Naive thymus-derived CD8-positive, alpha-beta T cell (primary cell): Measurements from ENCODE around the gene SLC12A3. TPM values are rescaled to one million over a fixed set of nuclear protein-coding genes. Genes with fewer than 3 reads are reported as not detected.

ENCODE experiments used
- ATAC-seq, 2 donors: fragments of 150-1000 bp; cut with Tn5 transposase in 1 of 2; sonication (Bioruptor Pico), chemical (Tn5 transposase) in 1 of 2; 1 replicate in 1 of 2; 2 replicates in 1 of 2; pipeline ENCODE4 v1.10.0; 2021; ENCODE audit warnings: mild to moderate bottlenecking in 2 of 2, moderate library complexity in 2 of 2
- POLR2A ChIA-PET: fragments of 350-600 bp; sonication (Branson Sonifier 250); formaldehyde crosslinking; loops from one replicate; lab custom pipeline; 2021; ENCODE audit warnings: antibody characterized with exemption; lab: Charles Lee
- DNase-seq, 10 donors: peaks; one replicate each; pipeline versions ENCODE4 v3.0.0 to v3.0.0-alpha.2; 2020 to 2022
- H3K27ac Mint-ChIP-seq, 10 donors: one replicate each; pipeline ENCODE4 v1.8.0; 2020 to 2022; ENCODE audit warnings: mild to moderate bottlenecking in 10 of 10, mixed read lengths in 10 of 10, moderate library complexity in 4 of 10, inconsistent platforms in 1 of 10
- H3K27me3 Mint-ChIP-seq, 5 donors: one replicate each; pipeline ENCODE4 v1.8.0; 2021 to 2022; ENCODE audit warnings: mixed read lengths in 5 of 5
- H3K36me3 Mint-ChIP-seq, 3 donors: one replicate each; pipeline ENCODE4 v1.8.0; 2020 to 2022; ENCODE audit warnings: mixed read lengths in 3 of 3, mild to moderate bottlenecking in 2 of 3, inconsistent platforms in 1 of 3
- H3K4me1 Mint-ChIP-seq, 4 donors: one replicate each; pipeline ENCODE4 v1.8.0; 2021 to 2022; ENCODE audit warnings: mixed read lengths in 4 of 4
- H3K4me3 Mint-ChIP-seq, 10 donors: one replicate each; pipeline ENCODE4 v1.8.0; 2020 to 2022; ENCODE audit warnings: mild to moderate bottlenecking in 10 of 10, mixed read lengths in 10 of 10, moderate library complexity in 6 of 10, inconsistent platforms in 1 of 10
- H3K9me3 Mint-ChIP-seq, 9 donors: one replicate each; pipeline ENCODE4 v1.8.0; 2020 to 2022; ENCODE audit warnings: mixed read lengths in 9 of 9, mild to moderate bottlenecking in 3 of 9, inconsistent platforms in 1 of 9, moderate library complexity in 1 of 9
- polyA plus RNA-seq, 3 donors: library from polyadenylated mRNA; unstranded; fragments of 300-500 nt; fragmentation: Illumina TruSeq; gene quantifications; one replicate each; pipeline ENCODE4 v1.2.3, GENCODE V29; 2021
- total RNA-seq, 8 experiments: library from RNA in 2 of 8; stranded (reverse) in 2 of 8; gene quantifications; one replicate each; pipeline ENCODE4 v1.2.3 and lab custom pipeline; 2021 to 2026

The SLC12A3 gene
- total and polyA plus RNA-seq, 5 experiments from 2014 or later, result not detected

DNA sequence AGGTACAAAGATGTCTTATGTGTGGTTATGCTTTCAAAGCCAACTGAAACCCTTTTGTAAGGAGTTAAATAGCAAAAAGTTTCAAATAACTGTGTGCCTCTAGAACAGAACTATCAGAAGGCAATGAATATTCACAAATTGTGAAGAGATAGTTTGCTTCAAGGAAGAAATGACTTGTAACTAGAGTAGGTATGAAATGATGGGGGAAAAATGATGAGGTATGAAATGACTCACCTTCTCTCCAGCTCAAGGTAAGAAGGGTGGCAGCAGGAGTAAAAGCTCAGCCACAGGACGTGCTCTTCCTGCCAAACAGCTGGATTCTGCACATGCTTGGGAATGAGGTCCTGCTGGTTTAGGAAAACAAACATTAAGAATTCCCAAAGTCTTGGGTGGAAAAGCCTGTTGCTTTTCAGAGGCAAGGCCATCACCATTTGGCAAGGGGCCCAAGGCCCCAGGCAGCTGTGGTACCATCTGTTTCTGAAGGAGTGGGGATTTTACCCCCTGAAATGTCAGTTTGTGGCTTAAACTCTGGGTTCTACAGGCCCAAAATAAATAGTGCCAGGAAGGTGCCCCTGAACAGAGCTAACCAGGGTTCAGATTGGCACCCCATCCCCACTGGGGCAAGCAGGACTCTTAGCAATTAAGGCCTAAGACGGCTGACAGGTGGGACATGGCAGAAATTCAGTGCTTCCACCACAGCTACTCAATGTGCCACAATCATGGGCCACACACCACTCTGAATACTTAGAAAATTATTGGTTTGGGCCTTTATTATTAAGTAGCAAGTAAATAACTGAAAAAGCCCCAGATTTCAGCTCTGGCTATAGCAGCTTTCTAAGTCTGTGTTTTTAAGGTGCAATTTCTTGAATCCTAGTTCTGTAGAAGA, 80.2 kb downstream of the SLC12A3 start:
- no peak overlapping the region for H3K4me3 Mint-ChIP-seq
- ATAC-seq (no peak), DNase-seq (no peak)
- H3K4me1 Mint-ChIP-seq, result peaks cover 3 to 18% (median 9%) of the 10 kb centered on the region in 4 donors
- H3K27me3 Mint-ChIP-seq, result no peaks in the 10 kb centered on the region
- no peaks in the 10 kb centered on the region for H3K9me3 Mint-ChIP-seq
- POLR2A ChIA-PET, result interaction anchor here (0.6 to 2.3 kb wide), 4 partner anchors 12 to 116 kb away, joined by 3 to 6 read pairs (median 4); partner anchors contain the start of gene HERPUD1
- H3K27ac Mint-ChIP-seq, result peak overlapping the region in 5 of 10 donors; percentile 8 to 71 (median 54)
- peaks cover 0 to 44% (median 11%) of the 10 kb centered on the region in 3 donors for H3K36me3 Mint-ChIP-seq

- H3K4me3 Mint-ChIP-seq, result no peak overlapping the region
- no peak for DNase-seq
- peaks cover 0 to 38% (median 9%) of the 10 kb centered on the region in 3 donors for H3K36me3 Mint-ChIP-seq
- no peak for ATAC-seq
- POLR2A ChIA-PET, result interaction anchor here (0.6 to 2.3 kb wide), 4 partner anchors 13 to 21 kb away, joined by 4 to 12 read pairs (median 6); partner anchors contain the start of gene HERPUD1
- peaks cover 6 to 20% (median 12%) of the 10 kb centered on the region in 4 donors for H3K4me1 Mint-ChIP-seq
- no peaks in the 10 kb centered on the region for H3K27me3 Mint-ChIP-seq
- H3K27ac Mint-ChIP-seq, result no peak overlapping the region
- no peaks in the 10 kb centered on the region for H3K9me3 Mint-ChIP-seq
Observed at GRCh38 chr16:56945847-56946527, 81.0 kb downstream of the SLC12A3 start.

DNA sequence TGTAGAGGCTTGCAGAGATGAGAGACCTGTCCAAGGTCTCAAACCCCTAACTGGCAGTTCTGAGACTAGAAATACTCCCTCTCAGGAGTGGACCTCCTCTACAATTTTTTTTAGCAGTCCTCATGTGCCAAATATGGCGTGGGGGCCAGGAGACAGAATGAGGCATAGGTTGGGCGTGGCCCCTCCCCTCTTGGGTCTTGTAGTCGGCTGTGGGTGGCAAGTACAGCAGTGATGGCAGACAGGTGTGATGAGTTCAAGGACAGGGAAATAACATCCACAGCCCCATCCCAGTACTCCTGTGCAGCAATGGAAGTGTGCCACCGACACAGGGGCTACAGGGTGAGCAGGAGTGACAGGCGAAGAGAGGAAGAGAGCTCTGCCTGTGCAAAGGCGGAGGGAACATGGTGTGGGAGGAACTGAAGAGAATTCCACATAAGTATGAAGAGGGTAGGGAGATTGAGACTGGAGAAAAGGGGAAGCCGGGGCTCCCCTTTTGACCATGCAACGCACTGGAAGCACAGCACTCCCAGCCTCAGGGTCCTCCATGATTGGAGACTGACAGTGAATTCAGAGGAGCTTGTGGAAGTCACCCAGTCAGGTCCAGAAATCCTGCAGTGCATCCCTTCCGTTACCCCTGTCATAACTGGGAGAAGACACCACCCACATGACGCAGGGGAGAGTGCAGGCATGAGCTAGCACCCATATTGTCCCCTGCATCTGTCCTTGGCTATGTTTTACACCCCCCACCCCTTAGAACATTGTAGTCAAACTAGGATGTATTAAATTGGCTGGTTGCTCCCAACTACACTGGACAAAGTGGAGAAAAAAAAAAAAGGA, 82.0 kb downstream of the SLC12A3 start:
- DNase-seq (no peak), ATAC-seq (no peak)
- Mint-ChIP-seq H3K4me3 (no peak overlapping the region), H3K9me3 (no peaks in the 10 kb centered on the region), H3K36me3 (peaks cover 0 to 31% (median 9%) of the 10 kb centered on the region in 3 donors), H3K27ac (peak overlapping the region in 6 of 10 donors; percentile 31 to 71 (median 65)), H3K27me3 (no peaks in the 10 kb centered on the region), H3K4me1 (peaks cover 11 to 28% (median 17%) of the 10 kb centered on the region in 4 donors)
- POLR2A ChIA-PET, result interaction anchor here (1.2 to 2.3 kb wide), 2 partner anchors 15 to 80 kb away, joined by 3 to 12 read pairs; partner anchors contain the start of gene HERPUD1

DNA sequence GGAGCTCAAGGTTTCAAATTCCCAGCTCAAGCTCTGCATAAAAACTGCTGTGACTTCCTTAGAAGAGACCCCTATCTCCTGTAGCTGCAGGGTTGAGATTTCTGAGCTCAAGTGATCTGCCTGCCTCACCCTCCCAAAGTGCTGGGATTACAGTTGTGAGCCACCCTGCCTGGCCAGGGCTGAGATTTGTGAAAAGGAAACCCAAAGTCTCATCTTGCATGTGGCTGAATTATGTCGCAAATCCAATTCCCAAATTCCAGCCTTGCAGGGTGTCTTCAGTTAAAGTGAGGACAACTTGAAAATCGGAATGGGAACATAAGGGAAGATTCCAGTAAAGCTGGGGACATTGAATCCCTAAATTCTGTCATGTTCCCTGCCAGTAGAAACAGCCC, 82.6 kb downstream of the SLC12A3 start:
- Mint-ChIP-seq H3K27me3 (no peaks in the 10 kb centered on the region), H3K27ac (peak overlapping the region in 3 of 10 donors; percentile 34 to 66 (median 60)), H3K4me1 (peaks cover 11 to 31% (median 17%) of the 10 kb centered on the region in 4 donors), H3K4me3 (no peak overlapping the region), H3K9me3 (no peaks in the 10 kb centered on the region), H3K36me3 (peaks cover 0 to 25% (median 9%) of the 10 kb centered on the region in 3 donors)
- no peak for DNase-seq
- POLR2A ChIA-PET, result interaction anchor here (1.2 to 2.3 kb wide), 2 partner anchors 16 to 81 kb away, joined by 3 to 12 read pairs; partner anchors contain the start of gene HERPUD1
- ATAC-seq, result no peak

- Mint-ChIP-seq H3K27me3 (no peaks in the 10 kb centered on the region), H3K4me3 (no peak overlapping the region), H3K27ac (peak overlapping the region in 2 of 10 donors; percentile 44 to 79), H3K4me1 (peaks cover 11 to 31% (median 16%) of the 10 kb centered on the region in 4 donors), H3K36me3 (peaks cover 0 to 18% (median 6%) of the 10 kb centered on the region in 3 donors), H3K9me3 (no peaks in the 10 kb centered on the region)
- DNase-seq, result no peak
- POLR2A ChIA-PET, result interaction anchor here (1.0 to 2.3 kb wide), 3 partner anchors 16 to 82 kb away, joined by 3 to 12 read pairs (median 5); partner anchors contain the start of gene HERPUD1
- ATAC-seq, result no peak
Observed at GRCh38 chr16:56948234-56948633, 83.2 kb downstream of the SLC12A3 start.

GRCh38 chr16:56950051-56950450, 85.0 kb downstream of the SLC12A3 start:
- H3K9me3 Mint-ChIP-seq, result no peaks in the 10 kb centered on the region
- ATAC-seq, result no peak
- H3K27ac Mint-ChIP-seq, result peak overlapping the region in 3 of 10 donors; percentile 5 to 73 (median 46)
- peaks cover 9 to 28% (median 16%) of the 10 kb centered on the region in 4 donors for H3K4me1 Mint-ChIP-seq
- H3K4me3 Mint-ChIP-seq, result no peak overlapping the region
- H3K27me3 Mint-ChIP-seq, result no peaks in the 10 kb centered on the region
- POLR2A ChIA-PET, result interaction anchor here (1.6 kb wide), 2 partner anchors 16 to 142 kb away, joined by 3 to 6 read pairs; partner anchors contain the start of gene CPNE2
- H3K36me3 Mint-ChIP-seq, result peaks cover 0 to 1% (median 0%) of the 10 kb centered on the region in 3 donors
- no peak for DNase-seq

GRCh38 chr16:56950455-56950854, 85.4 kb downstream of the SLC12A3 start:
- no peaks in the 10 kb centered on the region for H3K9me3 Mint-ChIP-seq
- no peaks in the 10 kb centered on the region for H3K27me3 Mint-ChIP-seq
- H3K36me3 Mint-ChIP-seq, result no peaks in the 10 kb centered on the region
- POLR2A ChIA-PET, result interaction anchor here (1.6 kb wide), 2 partner anchors 16 to 141 kb away, joined by 3 to 6 read pairs; partner anchors contain the start of gene CPNE2
- H3K4me1 Mint-ChIP-seq, result peaks cover 9 to 28% (median 16%) of the 10 kb centered on the region in 4 donors
- H3K4me3 Mint-ChIP-seq, result no peak overlapping the region
- DNase-seq, result no peak
- peak overlapping the region in 2 of 10 donors; percentile 5 to 73 for H3K27ac Mint-ChIP-seq
- ATAC-seq, result no peak

GRCh38 chr16:56950881-56951771, 86.1 kb downstream of the SLC12A3 start:
- no peaks in the 10 kb centered on the region for H3K9me3 Mint-ChIP-seq
- H3K27me3 Mint-ChIP-seq, result no peaks in the 10 kb centered on the region
- DNase-seq (peak in 9 of 10 donors; percentile 37 to 71 (median 48)), ATAC-seq (peak; percentile 86 to 94)
- peak overlapping the region in 6 of 10 donors; percentile 3 to 73 (median 56) for H3K27ac Mint-ChIP-seq
- no peaks in the 10 kb centered on the region for H3K36me3 Mint-ChIP-seq
- H3K4me3 Mint-ChIP-seq, result peak overlapping the region in 1 of 10 donors; percentile 26
- peaks cover 9 to 28% (median 16%) of the 10 kb centered on the region in 4 donors for H3K4me1 Mint-ChIP-seq
- POLR2A ChIA-PET, result interaction anchor here (1.6 kb wide), 1 partner anchor 17 kb away, joined by 6 read pairs; no protein-coding TSS in a partner anchor

GRCh38 chr16:56953006-56953405, 88.0 kb downstream of the SLC12A3 start:
- Mint-ChIP-seq H3K27ac (no peak overlapping the region), H3K27me3 (no peaks in the 10 kb centered on the region), H3K4me1 (peaks cover 9 to 24% (median 13%) of the 10 kb centered on the region in 4 donors), H3K36me3 (no peaks in the 10 kb centered on the region), H3K9me3 (no peaks in the 10 kb centered on the region), H3K4me3 (no peak overlapping the region)
- ATAC-seq, result no peak
- DNase-seq, result no peak
- POLR2A ChIA-PET, result no interaction called here

DNA sequence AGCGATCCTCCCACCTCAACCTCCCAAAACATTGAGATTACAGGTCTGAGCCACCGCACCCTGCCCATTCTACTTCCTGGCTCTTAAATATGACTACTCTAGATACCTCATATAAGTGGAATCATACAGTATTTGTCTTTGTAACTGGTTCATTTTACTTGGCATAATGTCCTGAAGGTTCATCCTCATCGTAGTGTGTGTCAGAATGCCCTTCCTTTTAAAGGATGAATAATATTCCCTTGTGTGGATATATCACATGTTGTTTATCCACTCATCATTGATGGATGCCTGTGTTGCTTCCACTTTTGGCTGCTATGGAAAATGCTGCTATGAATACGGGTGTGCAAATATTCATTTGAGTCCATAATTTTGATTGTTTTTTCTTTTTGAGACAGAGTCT, 91.1 kb downstream of the SLC12A3 start:
- POLR2A ChIA-PET, result no interaction called here

DNA sequence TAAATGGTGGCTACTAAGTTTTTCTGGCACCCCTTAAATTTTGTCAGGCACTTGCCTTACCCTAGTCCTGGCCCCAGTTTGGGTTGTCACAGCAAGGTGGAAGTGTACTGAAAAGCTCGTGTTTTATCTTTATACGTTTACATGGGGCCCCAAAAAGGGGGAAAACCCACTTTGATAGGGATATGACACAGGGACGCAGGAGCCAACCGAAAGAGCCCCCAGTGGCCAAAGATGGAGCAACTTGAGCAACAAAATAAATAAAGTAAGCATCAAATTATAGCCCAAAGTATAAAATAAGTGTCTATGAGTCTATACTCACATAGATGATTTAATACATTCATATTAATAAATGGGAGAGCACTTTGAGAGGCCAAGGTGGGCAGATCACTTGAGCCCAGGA, 91.7 kb downstream of the SLC12A3 start:
- Mint-ChIP-seq H3K27me3 (no peaks in the 10 kb centered on the region), H3K36me3 (no peaks in the 10 kb centered on the region), H3K27ac (no peak overlapping the region), H3K4me3 (no peak overlapping the region), H3K9me3 (no peaks in the 10 kb centered on the region), H3K4me1 (peaks cover 0 to 5% (median 0%) of the 10 kb centered on the region in 4 donors)
- POLR2A ChIA-PET, result no interaction called here
- ATAC-seq (no peak), DNase-seq (no peak)

More for the DNA sequence above, 91.1 kb downstream of the SLC12A3 start:
- Mint-ChIP-seq H3K36me3 (no peaks in the 10 kb centered on the region), H3K9me3 (no peaks in the 10 kb centered on the region), H3K27ac (peak overlapping the region in 1 of 10 donors; percentile 5), H3K27me3 (no peaks in the 10 kb centered on the region), H3K4me1 (peaks cover 4 to 12% (median 5%) of the 10 kb centered on the region in 4 donors), H3K4me3 (no peak overlapping the region)
- no peak for DNase-seq
- no peak for ATAC-seq
